Measurements from ENCODE around the gene CASKIN2. TPM values are rescaled to one million over a fixed set of nuclear protein-coding genes. Genes with fewer than 3 reads are reported as not detected.
"Not testable (repeated sequence)": the region's sequence is repeated elsewhere in the genome, so short reads cannot be mapped to it uniquely, and the experiment has no call there.

The CASKIN2 gene
- total RNA-seq, 1 donor from 2014 or later, result 42.3 TPM

- no peak for DNase-seq (ENCODE audit: low read depth, low spot score)
- TF ChIP-seq CTCF (conservative IDR thresholded peaks at IDR 0.05), result no peak
- Mint-ChIP-seq H3K36me3 (ENCODE audit: low read depth) (no peaks in the 10 kb centered on the region), H3K9me3 (no peaks in the 10 kb centered on the region), H3K27ac (ENCODE audit: unreplicated experiment) (no peak overlapping the region), H3K4me1 (peaks cover 15% of the 10 kb centered on the region), H3K4me3 (no peak overlapping the region), H3K27me3 (ENCODE audit: low read depth) (no peaks in the 10 kb centered on the region)
Measured at GRCh38 chr17:75485688-75486087, 29.6 kb downstream of the CASKIN2 start.

DNA sequence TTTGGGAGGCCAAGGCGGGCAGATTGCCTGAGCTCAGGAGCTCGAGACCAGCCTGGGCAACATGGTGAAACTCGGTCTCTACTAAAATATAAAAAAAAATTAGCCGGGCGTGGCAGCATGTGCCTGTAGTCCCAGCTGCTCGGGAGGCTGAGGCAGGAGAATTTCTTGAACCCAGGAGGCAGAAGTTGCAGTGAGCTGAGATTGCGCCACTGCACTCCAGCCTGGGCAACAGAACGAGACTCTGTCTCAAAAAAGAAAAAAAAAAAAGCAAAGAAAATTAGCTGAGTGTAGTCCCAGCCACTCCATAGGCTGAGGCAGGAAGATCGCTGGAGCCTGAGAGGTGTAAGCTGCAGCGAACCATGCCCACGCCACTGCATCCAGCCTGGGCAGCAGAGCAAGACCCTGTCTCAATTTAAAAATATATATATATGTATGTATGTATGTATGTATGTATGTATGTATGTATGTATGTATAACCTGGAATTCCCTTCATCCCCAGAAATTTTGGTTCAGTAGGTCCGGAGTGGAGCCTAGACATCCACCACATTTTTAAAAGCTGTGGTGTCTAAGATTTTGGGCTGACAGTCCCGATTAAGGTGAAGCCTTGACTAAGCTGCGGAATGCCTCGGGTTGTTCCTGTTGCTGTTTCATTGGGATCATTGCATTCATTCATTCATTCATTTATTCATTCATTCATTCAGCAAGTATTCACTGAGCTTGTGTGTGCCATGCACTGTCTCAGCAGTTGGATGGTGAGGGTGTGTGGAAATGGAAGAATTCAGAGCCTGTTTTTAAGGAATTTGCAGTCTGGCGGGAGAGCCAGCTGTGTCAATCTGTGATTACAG is 33.0 kb downstream of the CASKIN2 start:
- no peak for TF ChIP-seq CTCF (conservative IDR thresholded peaks at IDR 0.05)
- Mint-ChIP-seq H3K9me3 (no peaks in the 10 kb centered on the region), H3K27ac (ENCODE audit: unreplicated experiment) (no peak overlapping the region), H3K36me3 (ENCODE audit: low read depth) (no peaks in the 10 kb centered on the region), H3K4me1 (peaks cover 29% of the 10 kb centered on the region), H3K4me3 (no peak overlapping the region), H3K27me3 (ENCODE audit: low read depth) (no peaks in the 10 kb centered on the region)
- DNase-seq (ENCODE audit: low read depth, low spot score), result no peak

GRCh38 chr17:75481194-75482068 is 33.9 kb downstream of the CASKIN2 start:
- no peaks in the 10 kb centered on the region for H3K36me3 Mint-ChIP-seq (ENCODE audit: low read depth)
- TF ChIP-seq CTCF (conservative IDR thresholded peaks at IDR 0.05), result no peak
- no peaks in the 10 kb centered on the region for H3K9me3 Mint-ChIP-seq
- peaks cover 32% of the 10 kb centered on the region for H3K4me1 Mint-ChIP-seq
- DNase-seq (ENCODE audit: low read depth, low spot score), result no peak
- H3K4me3 Mint-ChIP-seq, result no peak overlapping the region
- H3K27ac Mint-ChIP-seq (ENCODE audit: unreplicated experiment), result peak overlapping the region; percentile 93
- H3K27me3 Mint-ChIP-seq (ENCODE audit: low read depth), result no peaks in the 10 kb centered on the region

GRCh38 chr17:75480281-75480680 is 35.1 kb downstream of the CASKIN2 start:
- Mint-ChIP-seq H3K27me3 (ENCODE audit: low read depth) (no peaks in the 10 kb centered on the region), H3K4me3 (no peak overlapping the region), H3K27ac (ENCODE audit: unreplicated experiment) (peak overlapping the region; percentile 93), H3K4me1 (peaks cover 43% of the 10 kb centered on the region), H3K9me3 (no peaks in the 10 kb centered on the region), H3K36me3 (ENCODE audit: low read depth) (no peaks in the 10 kb centered on the region)
- no peak for DNase-seq (ENCODE audit: low read depth, low spot score)
- no peak for TF ChIP-seq CTCF (conservative IDR thresholded peaks at IDR 0.05)

GRCh38 chr17:75478508-75478907 is 36.8 kb downstream of the CASKIN2 start:
- no peaks in the 10 kb centered on the region for H3K36me3 Mint-ChIP-seq (ENCODE audit: low read depth)
- H3K4me1 Mint-ChIP-seq, result peaks cover 56% of the 10 kb centered on the region
- H3K9me3 Mint-ChIP-seq, result no peaks in the 10 kb centered on the region
- TF ChIP-seq CTCF (conservative IDR thresholded peaks at IDR 0.05), result no peak
- DNase-seq (ENCODE audit: low read depth, low spot score), result no peak
- no peaks in the 10 kb centered on the region for H3K27me3 Mint-ChIP-seq (ENCODE audit: low read depth)
- H3K4me3 Mint-ChIP-seq, result no peak overlapping the region
- H3K27ac Mint-ChIP-seq (ENCODE audit: unreplicated experiment), result no peak overlapping the region

DNA sequence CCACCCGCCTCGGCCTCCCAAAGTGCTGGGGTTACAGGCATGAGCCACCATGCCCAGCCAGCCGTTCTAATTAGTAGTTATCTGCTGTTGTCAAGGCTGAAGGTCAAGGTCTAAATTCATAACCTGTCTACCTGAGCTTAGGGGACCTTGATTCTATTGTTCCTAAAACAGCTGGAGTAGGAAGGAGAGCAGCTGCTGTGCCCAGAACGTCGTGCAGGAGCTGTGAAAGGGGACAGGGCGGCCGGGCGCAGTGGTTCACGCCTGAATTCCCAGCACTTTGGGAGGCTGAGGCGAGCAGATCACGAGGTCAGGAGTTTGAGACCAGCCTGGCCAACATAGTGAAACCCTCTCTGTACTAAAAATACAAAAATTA is 37.9 kb downstream of the CASKIN2 start:
- H3K9me3 Mint-ChIP-seq; H3K27ac Mint-ChIP-seq (ENCODE audit: unreplicated experiment); H3K36me3 Mint-ChIP-seq (ENCODE audit: low read depth); H3K27me3 Mint-ChIP-seq (ENCODE audit: low read depth); DNase-seq (ENCODE audit: low read depth, low spot score): not testable (repeated sequence)
- H3K4me1 Mint-ChIP-seq, result peaks cover 67% of the 10 kb centered on the region
- peak overlapping the region; percentile 25 for H3K4me3 Mint-ChIP-seq

Data from neural crest cell (in vitro differentiated cells).